ENCODE measurements around the gene IRAK3.
A peak's percentile ranks its signal among the peaks of the same experiment; 100 is the strongest.

IRAK3 gene

GRCh38 chr12:66237505-66238175 lies 48.6 kb downstream of the IRAK3 start:
- DNase-seq (ENCODE audit: low read depth) = no peak
- H3K4me3 ChIP-seq (ENCODE audit: low read length) = no peak overlapping the region
- no peak for TF ChIP-seq CTCF (conservative IDR thresholded peaks at IDR 0.05; ENCODE audit: low read depth, low read length)

- TF ChIP-seq CTCF (conservative IDR thresholded peaks at IDR 0.05; ENCODE audit: low read depth, low read length) = no peak
- H3K4me3 ChIP-seq (ENCODE audit: low read length) = no peak overlapping the region
- DNase-seq (ENCODE audit: low read depth) = no peak
Measured at GRCh38 chr12:66239295-66239694, 50.3 kb downstream of the IRAK3 start.

- TF ChIP-seq CTCF (conservative IDR thresholded peaks at IDR 0.05; ENCODE audit: low read depth, low read length) = no peak
- DNase-seq (ENCODE audit: low read depth) = no peak
- no peak overlapping the region for H3K4me3 ChIP-seq (ENCODE audit: low read length)
Measured at GRCh38 chr12:66240096-66240820, 51.2 kb downstream of the IRAK3 start.

- H3K4me3 ChIP-seq (ENCODE audit: low read length) = no peak overlapping the region
- no peak for TF ChIP-seq CTCF (conservative IDR thresholded peaks at IDR 0.05; ENCODE audit: low read depth, low read length)
- peak; percentile 48 for DNase-seq (ENCODE audit: low read depth)
Measured at GRCh38 chr12:66241061-66242043, 52.3 kb downstream of the IRAK3 start.

GRCh38 chr12:66242311-66242710 lies 53.3 kb downstream of the IRAK3 start:
- TF ChIP-seq CTCF (conservative IDR thresholded peaks at IDR 0.05; ENCODE audit: low read depth, low read length) = no peak
- DNase-seq (ENCODE audit: low read depth) = no peak
- H3K4me3 ChIP-seq (ENCODE audit: low read length) = no peak overlapping the region

GRCh38 chr12:66243911-66244310 lies 54.9 kb downstream of the IRAK3 start:
- no peak for DNase-seq (ENCODE audit: low read depth)
- no peak overlapping the region for H3K4me3 ChIP-seq (ENCODE audit: low read length)
- no peak for TF ChIP-seq CTCF (conservative IDR thresholded peaks at IDR 0.05; ENCODE audit: low read depth, low read length)
